ENCODE results near the gene KDM4B. TPM values are rescaled to one million over a fixed set of nuclear protein-coding genes. Genes with fewer than 3 reads are reported as not detected.

The KDM4B gene
- total and polyA plus RNA-seq, 3 donors from 2014 or later = 33.3 to 72.7 (median 67.7) TPM

GRCh38 chr19:5121266-5122120 lies 152.6 kb downstream of the KDM4B start:
- TF ChIP-seq CTCF (IDR thresholded peaks at IDR 0.05) (no peak), POLR2A (IDR thresholded peaks at IDR 0.05) (no peak)
- 88 to 89% methylated on average over 22 to 28 of the region's 28 CpGs for WGBS, 2 donors
- intact Hi-C loops (cut with DNase I; ENCODE audit: low total_unique reads) = no loop called here
- no peak overlapping the region for H3K4me3 ChIP-seq
- peaks cover 13% of the 10 kb centered on the region for H3K4me1 ChIP-seq
- no peaks in the 10 kb centered on the region for H3K36me3 ChIP-seq (ENCODE audit: low read depth, missing control alignments)
- H3K27me3 ChIP-seq = no peaks in the 10 kb centered on the region
- DNase-seq = no peak
- no peak overlapping the region for H3K27ac ChIP-seq
- H3K9me3 ChIP-seq = no peaks in the 10 kb centered on the region

GRCh38 chr19:5122121-5122400 lies 153.1 kb downstream of the KDM4B start:
- H3K4me3 ChIP-seq = no peak overlapping the region
- H3K27me3 ChIP-seq = no peaks in the 10 kb centered on the region
- H3K36me3 ChIP-seq (ENCODE audit: low read depth, missing control alignments) = no peaks in the 10 kb centered on the region
- H3K4me1 ChIP-seq = peaks cover 19% of the 10 kb centered on the region
- 56 to 66% methylated on average over 4 of the region's 4 CpGs for WGBS, 2 donors
- intact Hi-C loops (cut with DNase I; ENCODE audit: low total_unique reads) = no loop called here
- no peak for TF ChIP-seq POLR2A (IDR thresholded peaks at IDR 0.05)
- no peaks in the 10 kb centered on the region for H3K9me3 ChIP-seq
- no peak overlapping the region for H3K27ac ChIP-seq
- DNase-seq = no peak

GRCh38 chr19:5122671-5123409 lies 153.9 kb downstream of the KDM4B start:
- Histone ChIP-seq H3K4me3 (no peak overlapping the region), H3K4me1 (peaks cover 26% of the 10 kb centered on the region), H3K27ac (no peak overlapping the region), H3K27me3 (no peaks in the 10 kb centered on the region), H3K36me3 (ENCODE audit: low read depth, missing control alignments) (no peaks in the 10 kb centered on the region), H3K9me3 (no peaks in the 10 kb centered on the region)
- 91 to 98% methylated on average over 19 to 30 of the region's 30 CpGs for WGBS, 2 donors
- TF ChIP-seq CTCF (IDR thresholded peaks at IDR 0.05) = no peak
- TF ChIP-seq POLR2A (IDR thresholded peaks at IDR 0.05) = no peak
- intact Hi-C loops (cut with DNase I; ENCODE audit: low total_unique reads) = no loop called here
- no peak for DNase-seq

GRCh38 chr19:5123646-5124045 lies 154.7 kb downstream of the KDM4B start:
- DNase-seq = no peak
- WGBS, 2 donors = 86 to 88% methylated on average over 9 to 11 of the region's 11 CpGs
- H3K36me3 ChIP-seq (ENCODE audit: low read depth, missing control alignments) = no peaks in the 10 kb centered on the region
- TF ChIP-seq CTCF (IDR thresholded peaks at IDR 0.05) (no peak), POLR2A (IDR thresholded peaks at IDR 0.05) (no peak)
- peaks cover 34% of the 10 kb centered on the region for H3K4me1 ChIP-seq
- H3K4me3 ChIP-seq = no peak overlapping the region
- intact Hi-C loops (cut with DNase I; ENCODE audit: low total_unique reads) = no loop called here
- H3K27ac ChIP-seq = no peak overlapping the region
- no peaks in the 10 kb centered on the region for H3K9me3 ChIP-seq
- H3K27me3 ChIP-seq = no peaks in the 10 kb centered on the region

GRCh38 chr19:5124111-5124855 lies 155.4 kb downstream of the KDM4B start:
- Histone ChIP-seq H3K36me3 (ENCODE audit: low read depth, missing control alignments) (no peaks in the 10 kb centered on the region), H3K27ac (no peak overlapping the region), H3K27me3 (no peaks in the 10 kb centered on the region), H3K4me1 (peaks cover 41% of the 10 kb centered on the region), H3K9me3 (no peaks in the 10 kb centered on the region), H3K4me3 (no peak overlapping the region)
- no peak for DNase-seq
- intact Hi-C loops (cut with DNase I; ENCODE audit: low total_unique reads) = no loop called here
- 86 to 97% methylated on average over 13 to 21 of the region's 21 CpGs for WGBS, 2 donors
- no peak for TF ChIP-seq CTCF (IDR thresholded peaks at IDR 0.05)
- TF ChIP-seq POLR2A (IDR thresholded peaks at IDR 0.05) = no peak
